Lower leg skin (tissue), 3 donors: Measurements from ENCODE around the gene KRTAP12-1.

ENCODE experiments used
- CTCF ChIP-seq, 3 donors: fragments of 450-650 bp; IDR thresholded peaks; one replicate each; pipeline ENCODE4 v1.5.1; 2016; ENCODE audit warnings: antibody characterized with exemption in 3 of 3, mild to moderate bottlenecking in 3 of 3, moderate library complexity in 2 of 3
- POLR2A ChIP-seq, 2 donors: fragments of 450-650 bp; IDR thresholded peaks; one replicate each; pipeline ENCODE4 v1.6.1; 2016 to 2017; ENCODE audit warnings: antibody characterized with exemption in 2 of 2, mild to moderate bottlenecking in 1 of 2, moderate library complexity in 1 of 2

GRCh38 chr21:44648557-44649311 is 33.2 kb downstream of the KRTAP12-1 start:
- TF ChIP-seq CTCF (IDR thresholded peaks at IDR 0.05) (no peak), POLR2A (IDR thresholded peaks at IDR 0.05) (no peak)
